Sigmoid colon (tissue), 4 donors: Measurements from ENCODE around the gene KRT6C.

ENCODE experiments used
- POLR2A ChIP-seq, 2 donors: fragments of 450-650 bp; IDR thresholded peaks; one replicate each; pipeline ENCODE4 v1.6.1; 2016; ENCODE audit warnings: antibody characterized with exemption in 2 of 2, mild to moderate bottlenecking in 2 of 2, moderate library complexity in 2 of 2
- POLR2AphosphoS5 ChIP-seq, 4 donors: sonication (generic); formaldehyde crosslinking; IDR thresholded peaks; one replicate each; pipeline ENCODE4 v1.6.1; 2017; ENCODE audit warnings: antibody characterized with exemption in 4 of 4
- TF ChIP-seq, protein P1 (sequence below), 4 experiments: fragments of 450-650 bp in 3 of 4; fragments of 200-600 bp in 1 of 4; IDR thresholded peaks; one replicate each; pipeline ENCODE4 v1.5.1; 2016 to 2019; ENCODE audit warnings: antibody characterized with exemption in 4 of 4, mild to moderate bottlenecking in 3 of 4, moderate library complexity in 2 of 4

DNA sequence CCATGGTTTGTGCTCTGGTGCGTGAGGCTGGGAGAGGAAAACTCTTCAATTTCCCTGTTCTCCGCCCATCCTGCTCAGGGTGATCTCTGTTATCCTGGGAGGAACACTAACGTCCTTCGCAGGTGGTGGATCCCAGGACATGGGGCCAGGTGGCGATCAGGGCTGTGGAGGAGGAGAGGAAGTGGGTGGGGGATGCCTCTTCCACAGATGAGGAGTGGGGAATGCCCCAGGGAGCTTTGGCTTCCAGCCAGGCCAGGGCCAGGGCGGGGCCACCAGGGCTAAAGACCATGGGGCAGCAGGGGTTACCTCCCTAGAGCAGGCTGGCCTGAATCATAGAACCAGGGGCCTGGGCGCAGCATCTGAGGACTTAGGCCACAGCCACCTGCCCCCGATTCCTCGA lies 36.1 kb downstream of the KRT6C start:
- TF ChIP-seq POLR2A (IDR thresholded peaks at IDR 0.05) (no peak), POLR2AphosphoS5 (IDR thresholded peaks at IDR 0.05) (no peak)
- TF ChIP-seq, protein P1, sequence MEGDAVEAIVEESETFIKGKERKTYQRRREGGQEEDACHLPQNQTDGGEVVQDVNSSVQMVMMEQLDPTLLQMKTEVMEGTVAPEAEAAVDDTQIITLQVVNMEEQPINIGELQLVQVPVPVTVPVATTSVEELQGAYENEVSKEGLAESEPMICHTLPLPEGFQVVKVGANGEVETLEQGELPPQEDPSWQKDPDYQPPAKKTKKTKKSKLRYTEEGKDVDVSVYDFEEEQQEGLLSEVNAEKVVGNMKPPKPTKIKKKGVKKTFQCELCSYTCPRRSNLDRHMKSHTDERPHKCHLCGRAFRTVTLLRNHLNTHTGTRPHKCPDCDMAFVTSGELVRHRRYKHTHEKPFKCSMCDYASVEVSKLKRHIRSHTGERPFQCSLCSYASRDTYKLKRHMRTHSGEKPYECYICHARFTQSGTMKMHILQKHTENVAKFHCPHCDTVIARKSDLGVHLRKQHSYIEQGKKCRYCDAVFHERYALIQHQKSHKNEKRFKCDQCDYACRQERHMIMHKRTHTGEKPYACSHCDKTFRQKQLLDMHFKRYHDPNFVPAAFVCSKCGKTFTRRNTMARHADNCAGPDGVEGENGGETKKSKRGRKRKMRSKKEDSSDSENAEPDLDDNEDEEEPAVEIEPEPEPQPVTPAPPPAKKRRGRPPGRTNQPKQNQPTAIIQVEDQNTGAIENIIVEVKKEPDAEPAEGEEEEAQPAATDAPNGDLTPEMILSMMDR (IDR thresholded peaks at IDR 0.05), result no peak
